MM.1S (cell line): ENCODE data around the gene EIF5.

Source experiments
- DNase-seq: peaks from one replicate; pipeline ENCODE4 v3.0.0-alpha.2; 2015
- H2AFZ ChIP-seq: fragments of 300-600 bp; sonication (generic); 2 replicates; pipeline ENCODE4 v1.6.0; 2016; ENCODE audit warnings: antibody characterized with exemption, low read length
- H3F3A ChIP-seq: fragments of 300-600 bp; sonication (generic); 2 replicates; pipeline ENCODE4 v1.6.1; 2016; ENCODE audit warnings: mild to moderate bottlenecking, antibody characterized with exemption, low read length, moderate library complexity, mixed read lengths; ENCODE audit not compliant: insufficient read depth
- H3K27ac ChIP-seq: fragments of 300-600 bp; sonication (generic); 2 replicates; pipeline ENCODE4 v1.5.1; 2016; ENCODE audit warnings: mild to moderate bottlenecking, low read length
- H3K27me3 ChIP-seq: fragments of 300-600 bp; sonication (generic); replicated peaks from 2 replicates; pipeline ENCODE4 v1.6.0; 2016; ENCODE audit warnings: low read length; ENCODE audit not compliant: insufficient read depth
- H3K36me3 ChIP-seq: fragments of 300-600 bp; sonication (generic); replicated peaks from 2 replicates; pipeline ENCODE4 v1.6.1; 2016; ENCODE audit warnings: mild to moderate bottlenecking, low read length, mixed read lengths; ENCODE audit not compliant: insufficient read depth
- H3K4me1 ChIP-seq: fragments of 300-600 bp; sonication (generic); 2 replicates; pipeline ENCODE4 v1.6.1; 2016; ENCODE audit warnings: low read length, mixed read lengths
- H3K4me2 ChIP-seq: fragments of 300-600 bp; sonication (generic); 2 replicates; pipeline ENCODE4 v1.6.0; 2016; ENCODE audit warnings: low read depth, low read length
- H3K4me3 ChIP-seq: fragments of 300-600 bp; sonication (generic); 2 replicates; pipeline ENCODE4 v1.5.1; 2016; ENCODE audit warnings: low read length, mixed read lengths
- H3K79me2 ChIP-seq: fragments of 300-600 bp; sonication (generic); 2 replicates; pipeline ENCODE4 v1.6.1; 2016; ENCODE audit warnings: mixed run types, low read length, mixed read lengths
- H3K9ac ChIP-seq: fragments of 300-600 bp; sonication (generic); 2 replicates; pipeline ENCODE4 v1.6.1; 2016; ENCODE audit warnings: low read length, mixed read lengths
- H3K9me2 ChIP-seq: fragments of 300-600 bp; sonication (generic); replicated peaks from 2 replicates; pipeline ENCODE4 v1.6.1; 2016; ENCODE audit warnings: mild to moderate bottlenecking, low read length, mixed read lengths; ENCODE audit not compliant: insufficient read depth
- H3K9me3 ChIP-seq: fragments of 300-600 bp; sonication (generic); replicated peaks from 2 replicates; pipeline ENCODE4 v1.6.1; 2016; ENCODE audit warnings: mild to moderate bottlenecking, low read length, mixed read lengths; ENCODE audit not compliant: insufficient read depth
- H4K20me1 ChIP-seq: fragments of 300-600 bp; sonication (generic); 2 replicates; pipeline ENCODE4 v1.6.1; 2016; ENCODE audit warnings: mild to moderate bottlenecking, low read length, moderate library complexity, mixed read lengths; ENCODE audit not compliant: insufficient read depth
- CTCF ChIP-seq: fragments of 300-600 bp; sonication (generic); IDR thresholded peaks from 2 replicates; pipeline ENCODE4 v1.5.1; 2016; ENCODE audit warnings: antibody characterized with exemption, low read length, mixed read lengths
- EZH2 ChIP-seq: fragments of 300-600 bp; sonication (generic); optimal IDR thresholded peaks from 2 replicates; pipeline ENCODE3; 2017; ENCODE audit warnings: low read depth, mild to moderate bottlenecking, antibody characterized with exemption, low read length, mixed read lengths
- EZH2phosphoT487 ChIP-seq: fragments of 300-600 bp; sonication (generic); IDR thresholded peaks from 2 replicates; pipeline ENCODE4 v1.6.1; 2018; ENCODE audit warnings: antibody characterized with exemption, low read length

The EIF5 gene

DNA sequence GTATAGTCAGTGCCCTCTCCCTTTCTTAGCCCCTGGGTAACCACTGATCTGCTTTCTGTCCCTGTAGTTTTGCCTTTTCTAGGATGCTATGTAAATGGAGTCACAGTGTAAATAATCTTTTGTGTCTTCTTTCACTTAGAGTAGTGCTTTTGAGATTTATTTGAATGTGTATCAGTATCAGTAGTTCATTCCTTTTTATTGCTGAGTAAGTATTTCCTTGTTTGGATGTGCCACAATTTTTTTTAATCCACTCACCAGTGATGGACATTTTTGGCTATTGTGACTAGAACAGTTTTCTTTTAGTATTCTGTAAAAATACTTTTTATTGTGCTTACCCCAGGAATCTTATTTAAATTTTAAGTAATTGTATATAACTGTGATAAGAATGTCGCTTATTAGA is 54.6 kb downstream of the EIF5 start:
- H3K27ac ChIP-seq = no peak overlapping the region
- no peaks in the 10 kb centered on the region for H3K9me3 ChIP-seq
- H2AFZ ChIP-seq = no peak overlapping the region
- peaks cover 78% of the 10 kb centered on the region for H3K79me2 ChIP-seq
- 0 out of 2 replicates have a peak, but pooled peaks cover 3% of the 10 kb centered on the region for H3F3A ChIP-seq
- no peak overlapping the region for H3K4me3 ChIP-seq
- peaks cover 10% of the 10 kb centered on the region for H4K20me1 ChIP-seq
- H3K27me3 ChIP-seq = no peaks in the 10 kb centered on the region
- H3K4me2 ChIP-seq = no peak overlapping the region
- no peaks in the 10 kb centered on the region for H3K4me1 ChIP-seq
- no peaks in the 10 kb centered on the region for H3K36me3 ChIP-seq
- no peaks in the 10 kb centered on the region for H3K9me2 ChIP-seq
- no peak overlapping the region for H3K9ac ChIP-seq
- no peak for TF ChIP-seq EZH2phosphoT487
- no peak for TF ChIP-seq EZH2
- no peak for TF ChIP-seq CTCF
- DNase-seq = no peak

GRCh38 chr14:103390605-103391004 is 56.6 kb downstream of the EIF5 start:
- Histone ChIP-seq H3K9me2 (no peaks in the 10 kb centered on the region), H3K9me3 (no peaks in the 10 kb centered on the region), H3K9ac (no peak overlapping the region), H3K27ac (no peak overlapping the region), H3K4me1 (no peaks in the 10 kb centered on the region), H3K4me2 (no peak overlapping the region), H4K20me1 (peaks cover 18% of the 10 kb centered on the region), H3K79me2 (peaks cover 95% of the 10 kb centered on the region), H3K27me3 (no peaks in the 10 kb centered on the region), H2AFZ (no peak overlapping the region), H3K4me3 (no peak overlapping the region), H3K36me3 (no peaks in the 10 kb centered on the region), H3F3A (no peaks in the 10 kb centered on the region; the same call in 1 of the 2 replicates)
- TF ChIP-seq EZH2phosphoT487 = no peak
- no peak for TF ChIP-seq EZH2
- TF ChIP-seq CTCF = no peak
- no peak for DNase-seq

DNA sequence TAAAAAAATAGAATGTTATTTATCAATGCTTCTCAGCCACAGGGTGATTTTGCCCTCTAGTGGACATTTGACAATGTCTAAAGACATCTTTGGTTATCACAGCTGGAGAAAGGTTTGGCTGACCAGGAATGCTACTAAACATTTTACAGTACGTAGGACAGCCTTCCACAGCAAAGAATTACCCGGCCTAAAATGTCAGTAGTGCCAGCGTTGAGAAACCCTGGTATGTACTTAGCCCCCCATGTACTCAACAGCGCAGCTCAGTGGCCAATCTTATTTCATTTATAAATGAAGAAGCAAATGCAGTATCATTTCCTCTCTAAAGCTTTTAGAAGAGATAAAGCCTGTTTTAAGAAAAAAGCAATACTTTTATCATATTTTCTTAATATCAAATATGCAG is 57.0 kb downstream of the EIF5 start:
- Histone ChIP-seq H3K79me2 (peaks cover 95% of the 10 kb centered on the region), H3K9me3 (no peaks in the 10 kb centered on the region), H3K4me3 (no peak overlapping the region), H3K9ac (no peak overlapping the region), H3K9me2 (no peaks in the 10 kb centered on the region), H3F3A (no peaks in the 10 kb centered on the region; the same call in 1 of the 2 replicates), H3K4me1 (no peaks in the 10 kb centered on the region), H4K20me1 (peaks cover 18% of the 10 kb centered on the region), H3K4me2 (no peak overlapping the region), H2AFZ (no peak overlapping the region), H3K36me3 (no peaks in the 10 kb centered on the region), H3K27ac (no peak overlapping the region), H3K27me3 (no peaks in the 10 kb centered on the region)
- peak; percentile 25 for DNase-seq
- TF ChIP-seq EZH2phosphoT487 (no peak), CTCF (peak; percentile 55), EZH2 (no peak)
